ENCODE data around the gene SH3GL3.

SH3GL3 gene

GRCh38 chr15:83477808-83478537 lies 30.8 kb downstream of the SH3GL3 start:
- no peak for TF ChIP-seq ZBTB7A (IDR thresholded peaks at IDR 0.05; ENCODE audit: low read depth)
- TF ChIP-seq EGR1 (IDR thresholded peaks at IDR 0.05): no peak
- no peak for TF ChIP-seq TEAD4 (IDR thresholded peaks at IDR 0.05)
- no peak for TF ChIP-seq CREB1 (IDR thresholded peaks at IDR 0.05; ENCODE audit: low read depth)
- TF ChIP-seq EP300 (IDR thresholded peaks at IDR 0.05; ENCODE audit: borderline replicate concordance): no peak
- TF ChIP-seq NFIC (IDR thresholded peaks at IDR 0.05): no peak
- no peak for TF ChIP-seq MAX (IDR thresholded peaks at IDR 0.05)
- no peak for TF ChIP-seq RAD21 (IDR thresholded peaks at IDR 0.05; ENCODE audit: low read depth)
- TF ChIP-seq YY1 (IDR thresholded peaks at IDR 0.05; ENCODE audit: low read depth): no peak

GRCh38 chr15:83483612-83484011 lies 36.5 kb downstream of the SH3GL3 start:
- no peak for TF ChIP-seq EP300 (IDR thresholded peaks at IDR 0.05; ENCODE audit: borderline replicate concordance)
- TF ChIP-seq USF1 (IDR thresholded peaks at IDR 0.05): no peak
- TF ChIP-seq REST (IDR thresholded peaks at IDR 0.05; ENCODE audit: low read depth): no peak
- TF ChIP-seq NFIC (IDR thresholded peaks at IDR 0.05): no peak
- TF ChIP-seq EGR1 (IDR thresholded peaks at IDR 0.05): no peak
- no peak for TF ChIP-seq TEAD4 (IDR thresholded peaks at IDR 0.05)
- TF ChIP-seq RAD21 (IDR thresholded peaks at IDR 0.05; ENCODE audit: low read depth): no peak
- TF ChIP-seq MAX (IDR thresholded peaks at IDR 0.05): no peak
- TF ChIP-seq CREB1 (IDR thresholded peaks at IDR 0.05; ENCODE audit: low read depth): no peak
- no peak for TF ChIP-seq CEBPB (IDR thresholded peaks at IDR 0.05)
- TF ChIP-seq TAF1 (IDR thresholded peaks at IDR 0.05; ENCODE audit: low read depth): no peak
- TF ChIP-seq ZBTB7A (IDR thresholded peaks at IDR 0.05; ENCODE audit: low read depth): no peak
- no peak for TF ChIP-seq YY1 (IDR thresholded peaks at IDR 0.05; ENCODE audit: low read depth)
- TF ChIP-seq FOXM1 (IDR thresholded peaks at IDR 0.05; ENCODE audit: borderline replicate concordance, low read depth): no peak
- TF ChIP-seq TCF12 (IDR thresholded peaks at IDR 0.05; ENCODE audit: low read depth): no peak

- TF ChIP-seq MAX (IDR thresholded peaks at IDR 0.05) (no peak), REST (IDR thresholded peaks at IDR 0.05; ENCODE audit: low read depth) (no peak), TEAD4 (IDR thresholded peaks at IDR 0.05) (no peak), YY1 (IDR thresholded peaks at IDR 0.05; ENCODE audit: low read depth) (no peak), CREB1 (IDR thresholded peaks at IDR 0.05; ENCODE audit: low read depth) (no peak), CEBPB (IDR thresholded peaks at IDR 0.05) (no peak), ZBTB7A (IDR thresholded peaks at IDR 0.05; ENCODE audit: low read depth) (no peak), TAF1 (IDR thresholded peaks at IDR 0.05; ENCODE audit: low read depth) (no peak), EP300 (IDR thresholded peaks at IDR 0.05; ENCODE audit: borderline replicate concordance) (no peak), EGR1 (IDR thresholded peaks at IDR 0.05) (no peak), USF1 (IDR thresholded peaks at IDR 0.05) (no peak), FOXM1 (IDR thresholded peaks at IDR 0.05; ENCODE audit: borderline replicate concordance, low read depth) (no peak), TCF12 (IDR thresholded peaks at IDR 0.05; ENCODE audit: low read depth) (no peak), NFIC (IDR thresholded peaks at IDR 0.05) (no peak)
Measured at GRCh38 chr15:83484636-83485035, 37.5 kb downstream of the SH3GL3 start.

- TF ChIP-seq MAX (IDR thresholded peaks at IDR 0.05): no peak
- no peak for TF ChIP-seq CREB1 (IDR thresholded peaks at IDR 0.05; ENCODE audit: low read depth)
- no peak for TF ChIP-seq ZBTB7A (IDR thresholded peaks at IDR 0.05; ENCODE audit: low read depth)
- TF ChIP-seq RAD21 (IDR thresholded peaks at IDR 0.05; ENCODE audit: low read depth): no peak
- no peak for TF ChIP-seq CEBPB (IDR thresholded peaks at IDR 0.05)
- no peak for TF ChIP-seq REST (IDR thresholded peaks at IDR 0.05; ENCODE audit: low read depth)
- no peak for TF ChIP-seq EP300 (IDR thresholded peaks at IDR 0.05; ENCODE audit: borderline replicate concordance)
- TF ChIP-seq YY1 (IDR thresholded peaks at IDR 0.05; ENCODE audit: low read depth): no peak
- TF ChIP-seq TAF1 (IDR thresholded peaks at IDR 0.05; ENCODE audit: low read depth): no peak
- TF ChIP-seq USF1 (IDR thresholded peaks at IDR 0.05): no peak
- TF ChIP-seq EGR1 (IDR thresholded peaks at IDR 0.05): no peak
- TF ChIP-seq NFIC (IDR thresholded peaks at IDR 0.05): no peak
Measured at GRCh38 chr15:83486363-83486762, 39.2 kb downstream of the SH3GL3 start.

Measured in Ishikawa (cell line).